Kidney (tissue), 14 donors: ENCODE measurements around the gene TRAPPC5. TPM values are rescaled to one million over a fixed set of nuclear protein-coding genes. Genes with fewer than 3 reads are reported as not detected.

ENCODE experiments used
- DNase-seq, 5 donors: peaks; one replicate each; pipeline ENCODE4 v3.0.0-alpha.2; 2013 to 2020
- FAIRE-seq: peaks from 2 replicates; lab custom pipeline; 2012; peaks lifted over from hg19 to GRCh38; lab: Jason Lieb, UNC
- H3K27ac ChIP-seq, 2 donors: one replicate each; pipeline ENCODE4 v1.7.0; 2013; ENCODE audit warnings: low read depth in 2 of 2, low read length in 2 of 2, inconsistent platforms in 1 of 2
- H3K27me3 ChIP-seq: one replicate; pipeline ENCODE4 v1.7.1; 2013; ENCODE audit warnings: low read length, inconsistent platforms; ENCODE audit not compliant: control insufficient read depth, insufficient read depth
- H3K36me3 ChIP-seq, 3 donors: one replicate each; pipeline versions ENCODE4 v1.7.0 to v1.7.1; 2013; ENCODE audit warnings: low read length in 3 of 3, control low read depth in 1 of 3, inconsistent platforms in 1 of 3; ENCODE audit not compliant: insufficient read depth in 3 of 3, control insufficient read depth in 2 of 3
- H3K4me1 ChIP-seq, 3 donors: one replicate each; pipeline versions ENCODE4 v1.7.0 to v1.7.1; 2013; ENCODE audit warnings: low read length in 3 of 3, inconsistent platforms in 1 of 3, low read depth in 1 of 3; ENCODE audit not compliant: control insufficient read depth in 2 of 3, insufficient read depth in 2 of 3
- H3K4me3 ChIP-seq, 3 donors: one replicate each; pipeline versions ENCODE4 v1.7.0 to v1.8.1; 2013; ENCODE audit warnings: low read length in 3 of 3, control low read depth in 1 of 3, inconsistent platforms in 1 of 3
- H3K9ac ChIP-seq, 3 donors: one replicate each; pipeline versions ENCODE4 v1.7.0 to v1.7.1; 2013; ENCODE audit warnings: low read length in 3 of 3, control low read depth in 1 of 3, inconsistent platforms in 1 of 3
- H3K9me3 ChIP-seq, 3 donors: one replicate each; pipeline versions ENCODE4 v1.7.0 to v1.7.1; 2013; ENCODE audit warnings: low read length in 3 of 3, control low read depth in 1 of 3, inconsistent platforms in 1 of 3; ENCODE audit not compliant: control insufficient read depth in 2 of 3, insufficient read depth in 1 of 3
- intact Hi-C: fragments of 100-400 bp; cut with DNase I; formaldehyde crosslinking; loops from one replicate; pipeline ENCODE4 v1.11.1; 2022
- polyA plus RNA-seq: library from polyadenylated mRNA; stranded (reverse); fragments of 350-450 nt; fragmentation: Illumina TruSeq; extraction: RNeasy Lipid Tissue Mini Kit (QIAGEN cat#74804); gene quantifications from one replicate; pipeline ENCODE4 v1.2.3, GENCODE V29; 2014; ENCODE audit warnings: low read depth, low replicate concordance; ENCODE audit not compliant: insufficient read depth
- total RNA-seq: library from RNA; stranded (reverse); fragmentation: NEBNext Ultra II Directional; extraction: Animal tissue kit (Norgen Biotek cat#: 25700); gene quantifications from one replicate; pipeline ENCODE4 v1.2.1, GENCODE V29; 2021
- TF ChIP-seq, protein P1 (sequence below): IDR thresholded peaks from 3 replicates; pipeline ENCODE4 v1.5.1; 2012; ENCODE audit warnings: mild to moderate bottlenecking, moderate library complexity, borderline replicate concordance; ENCODE audit not compliant: insufficient read depth; ENCODE audit errors: extremely low read depth
- donor health status: control.
- donor health status: control.
- donor health status: control.
- donor health status: control.
- donor health status: control.
- donor health status: DM: yes; HTN: yes; CAD: no.
- donor health status: Normal renal cell carcinoma (clear cell type).

TRAPPC5 gene
- total and polyA plus RNA-seq, 2 donors from 2014 or later, result 82.6 to 222 TPM

DNA sequence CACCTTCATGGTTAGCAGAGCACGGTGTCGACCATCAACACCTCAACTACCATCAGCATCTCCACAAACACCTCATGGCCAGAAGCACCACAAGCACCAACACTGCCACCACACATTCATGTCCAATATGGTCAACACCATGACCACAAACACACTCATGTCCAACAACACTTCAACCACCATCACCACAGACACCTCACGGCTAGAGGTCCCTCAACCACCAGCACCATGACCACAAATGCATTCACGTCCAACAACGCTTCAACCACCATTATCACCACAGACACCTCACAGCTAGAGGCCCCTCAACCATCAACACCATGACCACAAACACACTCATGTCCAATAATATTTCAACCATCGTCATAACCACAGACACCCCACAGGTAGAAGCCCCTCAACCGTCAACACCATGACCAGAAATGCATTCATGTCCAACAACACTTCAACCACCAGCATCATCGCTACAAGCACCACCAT lies 10.2 kb downstream of the TRAPPC5 start:
- no peak for FAIRE-seq

DNA sequence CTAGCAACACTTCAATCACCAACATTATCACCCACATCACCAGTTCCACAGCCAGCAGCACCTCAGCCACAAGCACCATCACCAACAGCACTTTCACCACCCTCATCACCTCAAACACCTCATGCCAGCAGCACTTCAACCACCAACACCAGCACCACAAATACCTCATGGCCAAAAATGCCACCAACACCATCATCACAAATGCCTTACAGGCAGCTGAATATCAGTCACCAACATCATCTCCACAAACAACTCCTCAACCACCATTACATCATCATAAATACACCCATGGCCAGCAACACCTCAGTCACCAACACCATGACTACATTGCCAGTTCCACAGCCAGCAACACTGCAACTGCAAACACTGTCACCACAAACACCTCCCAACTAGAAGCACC lies 10.9 kb downstream of the TRAPPC5 start:
- DNase-seq (no peak), FAIRE-seq (no peak)
- no peaks in the 10 kb centered on the region for H3K27me3 ChIP-seq
- TF ChIP-seq, protein P1, sequence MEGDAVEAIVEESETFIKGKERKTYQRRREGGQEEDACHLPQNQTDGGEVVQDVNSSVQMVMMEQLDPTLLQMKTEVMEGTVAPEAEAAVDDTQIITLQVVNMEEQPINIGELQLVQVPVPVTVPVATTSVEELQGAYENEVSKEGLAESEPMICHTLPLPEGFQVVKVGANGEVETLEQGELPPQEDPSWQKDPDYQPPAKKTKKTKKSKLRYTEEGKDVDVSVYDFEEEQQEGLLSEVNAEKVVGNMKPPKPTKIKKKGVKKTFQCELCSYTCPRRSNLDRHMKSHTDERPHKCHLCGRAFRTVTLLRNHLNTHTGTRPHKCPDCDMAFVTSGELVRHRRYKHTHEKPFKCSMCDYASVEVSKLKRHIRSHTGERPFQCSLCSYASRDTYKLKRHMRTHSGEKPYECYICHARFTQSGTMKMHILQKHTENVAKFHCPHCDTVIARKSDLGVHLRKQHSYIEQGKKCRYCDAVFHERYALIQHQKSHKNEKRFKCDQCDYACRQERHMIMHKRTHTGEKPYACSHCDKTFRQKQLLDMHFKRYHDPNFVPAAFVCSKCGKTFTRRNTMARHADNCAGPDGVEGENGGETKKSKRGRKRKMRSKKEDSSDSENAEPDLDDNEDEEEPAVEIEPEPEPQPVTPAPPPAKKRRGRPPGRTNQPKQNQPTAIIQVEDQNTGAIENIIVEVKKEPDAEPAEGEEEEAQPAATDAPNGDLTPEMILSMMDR, result no peak
- H3K27ac ChIP-seq, result no peak overlapping the region
- H3K4me3 ChIP-seq, result no peak overlapping the region
- H3K9me3 ChIP-seq, result peaks cover 0 to 3% (median 0%) of the 10 kb centered on the region in 3 donors
- H3K36me3 ChIP-seq, result no peaks in the 10 kb centered on the region
- intact Hi-C loops, result no loop called here
- H3K4me1 ChIP-seq, result no peaks in the 10 kb centered on the region
- H3K9ac ChIP-seq, result no peak overlapping the region

More for the DNA sequence above, 10.2 kb downstream of the TRAPPC5 start:
- Histone ChIP-seq H3K4me1 (no peaks in the 10 kb centered on the region), H3K9ac (no peak overlapping the region), H3K36me3 (no peaks in the 10 kb centered on the region), H3K27ac (no peak overlapping the region), H3K27me3 (no peaks in the 10 kb centered on the region), H3K4me3 (no peak overlapping the region), H3K9me3 (peaks cover 0 to 3% (median 0%) of the 10 kb centered on the region in 3 donors)
- intact Hi-C loops, result no loop called here
- DNase-seq, result no peak
- TF ChIP-seq, protein P1, result no peak

DNA sequence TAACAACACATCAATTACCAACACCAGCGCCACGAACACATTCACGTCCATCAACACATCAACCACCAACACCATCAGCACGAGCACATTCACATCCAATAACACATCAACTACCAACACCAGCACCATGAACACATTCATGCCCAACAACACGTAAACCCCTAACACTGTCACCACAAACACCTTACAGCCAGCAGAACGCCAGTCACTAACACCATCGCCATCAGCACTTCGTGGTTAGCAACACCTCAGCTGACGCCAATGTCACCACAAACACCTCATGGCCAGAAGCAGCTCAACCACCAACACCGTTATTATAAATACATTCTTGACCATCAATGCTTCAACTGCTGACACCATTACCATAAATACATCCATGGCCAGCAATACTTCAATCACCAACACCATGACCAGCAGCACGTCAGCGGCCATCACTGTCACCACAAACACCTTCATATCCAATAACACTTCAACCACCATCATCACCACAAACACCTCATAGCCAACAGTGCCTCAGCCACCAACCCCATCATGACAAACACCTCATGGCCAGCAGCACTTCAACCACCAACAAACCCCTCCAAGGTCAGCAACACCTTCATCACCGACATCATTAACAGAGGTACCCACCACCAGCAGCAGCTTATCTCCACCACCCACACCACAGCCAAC lies 11.9 kb downstream of the TRAPPC5 start:
- TF ChIP-seq, protein P1, result no peak
- intact Hi-C loops, result no loop called here
- Histone ChIP-seq H3K9me3 (peaks cover 0 to 3% (median 0%) of the 10 kb centered on the region in 3 donors), H3K4me3 (no peak overlapping the region), H3K36me3 (no peaks in the 10 kb centered on the region), H3K27ac (no peak overlapping the region), H3K4me1 (no peaks in the 10 kb centered on the region), H3K27me3 (no peaks in the 10 kb centered on the region), H3K9ac (no peak overlapping the region)
- no peak for DNase-seq
- no peak for FAIRE-seq

DNA sequence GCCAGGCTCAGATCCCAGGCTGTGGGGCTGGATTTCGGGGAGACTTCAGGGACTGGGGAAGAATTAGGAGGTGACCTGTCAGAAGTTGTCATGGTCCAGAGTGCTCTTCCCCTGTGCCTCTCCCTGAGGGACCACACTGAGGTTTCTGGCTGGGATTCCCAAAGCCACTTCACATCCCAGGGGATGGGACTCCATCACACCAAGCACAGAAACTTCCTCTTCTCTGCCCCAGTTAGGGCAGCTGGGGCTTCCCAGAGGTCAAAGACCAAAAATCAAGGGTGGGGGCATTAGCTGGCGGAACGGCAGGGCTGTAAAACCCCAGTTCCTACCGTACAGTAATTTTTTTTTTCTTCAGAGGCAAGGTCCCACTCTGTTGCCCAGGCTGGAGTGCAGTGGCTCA lies 13.9 kb downstream of the TRAPPC5 start:
- DNase-seq (no peak), FAIRE-seq (no peak)
- H3K27me3 ChIP-seq, result no peaks in the 10 kb centered on the region
- intact Hi-C loops, result no loop called here
- H3K36me3 ChIP-seq, result no peaks in the 10 kb centered on the region
- TF ChIP-seq, protein P1, result no peak
- no peak overlapping the region for H3K4me3 ChIP-seq
- no peak overlapping the region for H3K9ac ChIP-seq
- peaks cover 0 to 3% (median 0%) of the 10 kb centered on the region in 3 donors for H3K9me3 ChIP-seq
- no peaks in the 10 kb centered on the region for H3K4me1 ChIP-seq
- H3K27ac ChIP-seq, result no peak overlapping the region
